HG03442 (cell line): ENCODE results near the gene ABLIM1.

Experiments used
- ATAC-seq: cut with Tn5 transposase; IDR thresholded peaks from one replicate; pipeline ENCODE4 v1.9.1; 2021; ENCODE audit warnings: mild to moderate bottlenecking, moderate library complexity; ENCODE audit not compliant: unreplicated experiment

Gene ABLIM1

DNA sequence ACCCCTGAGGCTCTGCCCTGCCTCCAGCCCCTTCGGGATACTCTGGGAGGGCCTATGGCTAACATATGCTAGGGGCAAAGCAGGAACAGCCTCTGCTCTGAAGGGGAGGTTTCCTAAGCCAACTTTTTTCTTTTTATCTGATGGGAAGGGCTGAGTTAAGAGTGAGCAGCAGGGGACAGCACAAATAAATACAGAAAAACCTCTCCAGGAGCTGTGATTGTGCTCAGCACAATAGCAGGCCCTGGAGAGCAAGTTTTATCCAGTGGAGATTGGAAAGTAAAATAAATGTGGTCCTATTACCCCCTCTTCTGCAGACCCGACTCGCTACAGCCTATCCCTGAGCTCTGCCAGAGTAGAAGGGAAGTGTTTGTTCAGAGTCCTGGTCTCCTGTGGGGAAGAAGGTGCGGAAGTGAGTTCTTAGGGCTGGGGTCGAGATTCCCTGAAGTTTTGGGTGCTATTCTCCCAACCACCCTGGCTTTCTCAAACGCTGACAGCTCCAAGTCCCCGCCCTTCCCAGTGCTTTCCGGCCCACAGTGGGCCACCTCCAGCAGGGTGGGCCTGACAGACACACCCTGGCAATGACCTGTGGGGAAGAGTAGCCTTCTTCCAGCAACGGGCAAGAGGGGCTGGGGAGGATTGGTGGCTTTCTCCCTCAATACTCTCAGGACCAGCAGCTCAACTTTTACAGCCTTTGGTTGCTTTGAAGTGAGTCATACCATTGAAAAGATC lies 230.8 kb downstream of the ABLIM1 start:
- ATAC-seq = no peak

DNA sequence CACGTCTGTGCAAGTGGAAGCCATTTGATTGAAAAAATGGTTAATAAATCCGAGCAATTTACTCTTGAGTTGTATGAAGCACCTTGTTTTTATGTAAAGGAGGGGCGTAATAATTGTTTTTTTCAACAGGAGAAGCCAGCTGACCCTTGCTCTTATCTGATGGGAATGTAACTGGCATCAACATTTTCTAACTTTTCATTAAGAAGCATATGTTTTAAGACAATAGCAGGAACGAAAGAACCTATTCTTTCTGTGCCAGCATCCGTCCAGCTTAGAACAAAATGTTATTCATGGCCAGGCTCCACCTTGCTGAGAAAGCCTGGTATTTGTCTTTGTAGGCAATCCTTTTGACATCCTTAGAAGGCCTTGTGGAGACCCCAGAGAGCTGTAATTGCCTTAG lies 231.6 kb downstream of the ABLIM1 start:
- no peak for ATAC-seq

DNA sequence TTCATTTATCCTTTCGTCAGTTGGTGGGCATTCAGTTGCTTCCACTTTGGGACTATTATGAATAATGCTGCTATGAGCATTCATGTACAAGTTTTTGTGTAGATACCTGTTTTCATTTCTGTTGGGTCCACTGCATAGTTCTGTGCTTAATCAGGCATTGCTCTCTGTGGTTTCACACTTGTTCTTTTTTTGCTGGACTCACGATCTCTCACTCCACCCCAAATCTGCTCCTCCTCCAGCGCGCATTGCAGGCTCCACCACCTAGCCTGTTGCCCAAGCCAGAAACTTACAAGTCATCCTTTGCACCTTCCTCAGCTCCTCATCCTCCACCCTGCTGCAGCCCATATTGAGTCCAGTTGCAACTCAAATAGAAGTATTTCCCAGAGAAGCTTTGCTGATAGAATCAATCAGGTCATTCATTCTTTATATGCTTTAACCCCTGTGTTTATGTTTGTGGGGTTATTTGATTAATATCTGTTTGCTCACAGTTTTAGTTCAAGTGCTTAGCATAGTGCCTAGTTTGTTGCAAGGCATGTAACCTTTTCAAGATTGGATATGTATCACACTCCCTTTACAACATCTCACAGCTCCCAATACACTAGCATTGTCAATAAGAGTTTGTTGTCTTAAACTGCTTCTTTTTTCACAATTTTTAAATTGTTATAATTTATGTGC lies 237.1 kb downstream of the ABLIM1 start:
- ATAC-seq = no peak

DNA sequence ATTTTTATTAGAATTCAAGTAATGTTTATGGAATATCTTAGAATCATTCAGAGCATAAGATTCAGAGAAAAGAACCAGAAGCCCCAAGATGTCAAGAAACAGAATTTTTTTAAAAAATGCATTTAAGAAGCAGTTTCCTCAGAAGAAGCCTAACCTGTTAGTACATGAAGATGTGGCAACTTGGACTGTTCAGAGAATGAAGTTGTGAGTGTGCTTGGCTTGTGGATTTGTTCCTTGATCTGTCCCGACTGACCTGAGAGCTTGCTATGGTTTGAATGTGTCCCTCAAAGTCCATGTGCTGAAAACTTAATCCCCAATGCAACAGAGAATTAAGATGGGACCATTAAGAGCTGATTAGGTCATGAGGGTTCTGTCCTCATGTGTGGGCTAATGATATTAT lies 240.0 kb downstream of the ABLIM1 start:
- no peak for ATAC-seq

DNA sequence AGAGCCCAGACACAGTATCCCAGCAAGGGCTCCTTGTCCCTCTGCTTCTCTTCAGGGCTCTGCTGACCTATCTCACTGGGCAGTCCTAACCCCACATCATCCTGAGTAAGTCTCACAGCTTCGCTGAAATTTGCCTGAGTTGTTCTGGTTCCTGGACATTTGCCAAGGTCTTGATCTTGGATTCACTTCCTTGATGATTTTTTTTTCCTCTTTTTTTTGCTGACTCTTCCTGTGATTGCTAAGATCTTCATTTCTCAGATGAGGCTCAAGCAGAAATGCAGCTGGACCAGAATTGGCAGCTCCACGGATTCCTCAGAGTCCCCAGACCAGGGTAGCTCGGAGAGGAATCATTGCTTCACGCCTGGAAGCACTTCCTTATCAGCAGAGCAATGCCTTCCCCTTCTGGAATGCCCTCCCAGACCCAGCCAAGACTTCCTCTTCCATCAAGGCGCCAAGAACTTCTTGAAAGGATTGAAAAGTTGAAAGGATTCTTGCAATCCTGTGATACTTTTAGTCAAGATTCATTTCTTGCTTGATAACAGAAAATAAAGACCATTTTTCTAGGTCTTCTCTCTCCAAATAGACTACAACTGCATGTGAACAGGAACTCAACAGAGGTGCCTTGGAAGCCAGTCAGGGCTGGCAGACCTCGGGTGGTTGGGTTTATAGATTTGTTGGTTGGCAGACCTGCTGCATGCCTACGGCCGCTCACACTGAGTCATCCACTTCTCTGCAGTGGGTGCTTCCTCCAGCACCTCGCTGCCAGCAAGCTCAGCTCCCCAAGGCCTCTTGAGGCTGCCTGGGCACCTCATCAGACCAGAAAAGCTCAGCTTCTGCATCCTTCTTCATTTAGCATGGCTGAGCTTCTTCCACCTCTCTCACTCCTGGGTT lies 244.9 kb downstream of the ABLIM1 start:
- no peak for ATAC-seq

DNA sequence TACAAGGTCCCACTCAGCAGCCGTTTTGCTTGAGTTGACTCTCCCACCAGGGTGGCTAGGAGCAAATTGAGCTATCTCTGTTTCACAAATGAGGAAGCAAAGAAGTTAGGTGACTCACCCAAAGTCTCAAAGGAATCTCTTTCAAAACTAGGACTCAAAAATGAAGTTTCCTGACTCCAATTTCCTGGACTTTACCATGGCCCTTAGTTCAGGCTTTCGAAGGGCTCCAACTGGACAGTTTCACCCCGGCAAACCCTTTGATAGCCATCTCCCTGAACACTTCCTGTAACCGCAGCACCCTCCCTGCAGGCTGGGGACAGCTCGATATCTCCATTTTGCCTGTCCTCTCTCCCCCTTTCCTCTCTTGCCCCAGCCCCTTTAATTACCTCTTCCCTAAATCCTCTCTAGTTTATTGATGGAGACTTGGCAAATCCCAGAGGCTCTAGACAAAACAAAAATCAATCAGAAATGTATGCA lies 249.1 kb downstream of the ABLIM1 start:
- no peak for ATAC-seq

DNA sequence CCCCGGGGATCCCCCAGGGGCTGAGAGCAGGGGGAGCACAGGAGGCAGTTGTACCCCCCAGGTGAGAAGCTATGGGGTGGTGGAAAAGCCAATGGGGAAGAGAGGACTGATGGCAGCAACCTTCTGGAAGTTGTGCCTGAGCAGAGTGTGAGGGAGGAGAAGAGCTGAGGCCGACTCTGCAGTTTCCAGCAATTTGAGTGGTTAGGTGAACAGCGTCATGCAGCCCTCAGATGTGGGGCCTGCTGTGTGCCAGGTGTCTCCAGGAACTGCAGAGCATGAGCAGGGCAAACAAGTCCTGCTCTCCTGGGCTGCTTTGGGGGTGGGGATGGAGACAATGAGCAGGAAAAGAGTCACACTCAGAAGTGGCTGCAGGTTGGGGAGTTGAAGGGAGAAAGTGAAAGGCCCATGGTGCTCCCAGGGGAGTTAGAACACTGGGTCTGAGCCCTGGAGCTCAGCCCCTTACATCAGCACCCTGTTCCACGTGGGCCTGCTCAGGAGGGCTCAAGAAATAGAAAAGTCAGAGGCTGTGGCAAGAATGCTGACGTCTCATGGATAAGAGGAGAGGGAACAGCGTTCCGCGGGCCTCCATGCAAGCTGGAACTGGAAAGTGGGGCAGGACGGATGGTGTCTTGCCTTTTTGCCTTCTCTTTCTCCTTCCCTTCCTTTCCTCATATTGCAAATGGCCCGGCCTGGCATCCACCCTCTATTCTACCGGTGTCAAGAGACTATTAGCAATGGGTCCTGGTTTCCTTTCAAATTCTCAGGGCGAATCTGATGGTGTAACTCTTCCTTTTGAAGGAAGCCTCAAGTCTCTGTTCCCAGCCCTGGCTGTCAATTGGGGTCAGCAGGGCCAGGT lies 249.7 kb downstream of the ABLIM1 start:
- ATAC-seq = no peak

DNA sequence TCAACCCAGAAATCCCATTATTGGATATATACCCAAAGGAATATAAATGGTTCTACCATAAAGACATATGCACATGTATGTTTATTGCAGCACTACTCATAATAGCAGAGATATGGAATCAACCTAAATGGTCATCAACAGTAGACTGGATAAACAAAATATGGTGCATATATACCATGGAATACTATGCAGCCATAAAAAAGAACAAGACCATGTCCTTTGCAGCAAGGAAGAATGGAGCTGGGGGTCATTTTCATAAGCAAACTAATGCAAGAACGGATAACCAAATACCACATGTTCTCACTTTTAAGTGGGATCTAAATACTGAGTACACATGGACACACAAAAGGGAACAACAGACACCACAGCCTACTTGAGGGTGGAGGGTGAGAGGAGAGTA lies 251.6 kb downstream of the ABLIM1 start:
- no peak for ATAC-seq

DNA sequence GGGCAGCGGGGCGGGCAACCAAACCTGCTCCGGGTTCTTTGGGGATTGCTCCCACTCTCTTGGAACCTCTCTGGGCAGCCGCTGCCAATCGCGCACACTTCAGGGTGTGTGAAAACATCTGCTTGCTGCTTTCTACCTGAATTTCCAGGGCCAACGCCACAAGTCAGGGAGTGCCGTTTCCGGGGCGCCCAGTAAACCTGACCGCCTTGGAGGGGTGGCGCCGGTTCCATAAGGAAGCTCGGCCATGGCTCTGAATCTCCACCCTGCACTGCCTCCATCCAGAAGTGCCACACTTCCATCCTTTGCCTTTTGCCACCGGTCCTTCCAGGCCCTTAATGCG lies 253.1 kb downstream of the ABLIM1 start:
- ATAC-seq = no peak

DNA sequence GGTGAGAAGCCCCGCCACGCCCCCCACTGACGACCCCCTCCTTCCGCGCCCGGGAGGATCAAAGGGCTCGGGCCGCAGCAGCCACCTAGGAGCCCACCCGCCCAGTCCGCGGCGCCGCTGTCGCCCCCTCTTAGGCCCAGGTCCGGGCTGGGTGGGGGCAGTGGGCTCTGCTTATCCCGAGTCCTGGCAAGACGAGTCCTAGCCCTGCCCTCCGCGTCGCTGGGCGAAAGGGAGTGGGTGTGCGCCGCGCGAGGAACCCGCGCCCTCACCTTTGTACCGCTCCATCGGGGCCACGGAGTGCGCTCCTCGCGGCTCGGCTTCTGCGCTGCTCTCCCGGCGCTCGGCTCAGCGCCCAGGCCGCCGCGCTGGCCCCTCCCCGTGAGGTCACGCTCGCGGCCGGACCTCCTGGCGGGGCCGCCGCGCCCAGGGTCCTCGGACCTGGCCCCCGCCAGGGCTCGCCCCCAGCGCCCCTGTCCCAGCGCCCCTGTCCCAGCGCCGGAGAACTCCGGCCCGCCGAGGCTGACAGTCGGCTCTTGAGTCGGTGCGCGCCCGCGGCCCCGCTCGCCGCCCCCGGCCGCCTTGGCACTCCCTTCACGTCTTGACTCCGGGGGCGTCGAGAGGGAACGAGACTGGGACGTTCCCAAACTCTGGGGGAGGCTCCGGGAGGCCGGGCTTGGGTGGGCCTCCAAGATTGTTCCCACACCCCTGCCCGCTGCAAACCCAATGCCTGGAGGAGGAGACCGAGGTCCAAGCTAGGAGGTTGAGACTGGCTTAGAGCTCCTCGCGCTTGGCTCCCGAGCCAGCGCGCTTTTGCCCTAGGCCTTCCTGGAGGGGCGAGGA lies 253.7 kb downstream of the ABLIM1 start, which contains the start of gene AFAP1L2:
Gene AFAP1L2 (minus strand): TSS at position 332 of the 840 bp plus-strand sequence. CDS start 47 bp downstream, at position 285.
- ATAC-seq = peak; percentile 41

DNA sequence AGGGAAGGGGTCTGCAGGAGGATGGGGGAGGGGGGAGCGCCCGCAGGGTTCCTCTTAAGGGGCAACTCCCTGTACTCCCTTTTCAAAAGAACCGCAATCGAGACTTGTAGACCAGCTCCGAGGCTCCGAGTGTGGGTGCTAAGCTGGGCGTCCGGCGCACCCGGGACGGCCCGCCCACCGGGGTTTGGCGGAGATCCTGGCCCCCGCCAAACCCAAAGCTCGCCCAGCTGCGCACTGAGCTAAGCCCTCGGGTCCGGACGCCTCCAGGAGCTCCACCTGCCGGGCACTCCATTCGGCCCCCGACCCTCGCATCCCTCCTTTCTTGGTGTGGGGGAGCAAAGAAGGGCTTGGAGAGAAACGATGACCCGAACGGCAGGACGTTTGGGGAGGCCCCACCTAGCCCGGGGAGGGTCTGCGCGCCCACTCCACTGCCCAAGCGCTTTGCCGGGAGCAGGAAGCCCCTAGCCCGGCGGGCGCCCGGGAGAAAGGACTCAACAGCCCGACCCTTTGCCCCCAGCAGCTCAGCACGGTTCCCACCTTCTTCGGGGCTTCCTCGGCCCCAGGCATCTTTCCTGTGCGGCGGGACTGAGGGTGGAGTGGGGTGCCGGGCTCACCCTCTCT lies 254.4 kb downstream of the ABLIM1 start:
- no peak for ATAC-seq

DNA sequence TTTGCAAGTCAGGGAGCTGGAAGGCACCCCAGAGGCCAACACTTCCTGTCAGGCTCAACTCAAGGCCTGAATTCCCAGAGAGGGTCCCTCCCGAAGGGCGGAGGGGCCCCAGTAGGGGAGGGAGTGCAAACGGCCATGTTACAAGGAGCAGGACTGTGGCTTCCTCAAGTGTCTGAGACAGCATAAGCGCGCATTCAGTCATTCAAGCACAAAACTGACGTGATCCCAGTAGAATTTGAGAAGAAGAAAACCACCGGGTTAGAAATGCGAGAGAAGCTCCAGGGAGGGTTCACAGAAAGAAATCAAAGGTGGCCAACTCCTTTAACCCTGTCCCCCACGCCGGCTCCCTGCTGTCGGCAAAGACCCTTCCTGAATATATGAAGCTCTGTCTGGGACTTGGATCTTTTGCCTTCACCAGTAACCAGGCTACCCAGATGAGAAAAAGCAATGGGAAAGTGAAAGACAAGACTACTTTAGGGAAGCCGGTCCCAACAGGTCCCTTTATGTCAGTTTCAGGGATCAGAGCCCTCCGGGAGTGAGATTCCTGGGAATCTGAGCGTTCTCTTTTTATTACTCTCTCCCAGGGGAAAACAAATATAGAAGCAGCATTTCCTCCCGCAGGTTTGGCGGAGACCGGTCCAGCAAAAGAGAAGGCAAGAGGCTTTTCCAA lies 255.1 kb downstream of the ABLIM1 start:
- ATAC-seq = no peak

DNA sequence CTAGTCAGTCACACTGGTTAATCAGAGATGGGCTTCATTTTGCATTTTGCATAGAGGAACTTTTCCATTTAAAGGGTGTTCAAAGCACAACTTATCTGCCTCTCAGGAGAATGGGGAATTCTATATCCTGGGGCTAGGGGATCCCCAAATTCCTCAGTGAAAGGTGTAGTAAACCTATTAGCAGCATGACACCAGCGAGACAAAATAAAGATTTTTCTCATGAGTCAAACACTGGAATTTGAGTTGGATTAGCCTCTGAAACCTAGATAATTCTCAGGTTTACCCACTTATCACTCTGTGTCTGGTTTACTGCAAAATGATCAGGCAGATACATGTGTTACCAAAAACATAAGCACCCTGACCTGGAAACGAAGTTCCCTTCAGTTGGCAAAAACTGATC lies 255.8 kb downstream of the ABLIM1 start:
- ATAC-seq = no peak

DNA sequence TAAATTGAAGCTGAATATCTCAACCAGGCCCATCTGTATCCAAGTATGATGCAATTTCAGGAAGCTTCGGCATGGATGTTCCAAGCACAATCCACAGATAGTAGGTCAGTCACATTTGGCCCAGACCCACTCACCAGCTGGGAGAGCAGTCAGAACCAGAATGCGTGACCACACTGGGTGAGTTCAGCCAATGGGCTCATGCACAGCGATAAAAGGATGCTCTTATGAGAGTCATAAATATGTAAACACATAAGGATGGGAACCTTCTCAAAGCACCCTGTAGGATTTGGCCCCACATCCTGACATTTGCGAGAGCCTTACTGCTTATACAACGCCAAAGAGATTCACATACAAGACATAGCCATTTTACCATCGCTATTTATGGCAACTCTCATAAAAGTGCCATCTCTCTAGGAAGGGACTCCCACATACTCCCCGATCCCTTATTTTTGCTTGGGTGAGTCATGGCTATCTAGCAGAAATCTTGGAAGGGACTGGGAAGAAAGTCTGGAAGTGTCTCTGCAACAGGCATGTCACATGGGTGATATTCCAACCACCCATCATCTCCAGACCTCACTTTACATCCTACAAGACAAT lies 256.8 kb downstream of the ABLIM1 start:
- ATAC-seq = no peak

DNA sequence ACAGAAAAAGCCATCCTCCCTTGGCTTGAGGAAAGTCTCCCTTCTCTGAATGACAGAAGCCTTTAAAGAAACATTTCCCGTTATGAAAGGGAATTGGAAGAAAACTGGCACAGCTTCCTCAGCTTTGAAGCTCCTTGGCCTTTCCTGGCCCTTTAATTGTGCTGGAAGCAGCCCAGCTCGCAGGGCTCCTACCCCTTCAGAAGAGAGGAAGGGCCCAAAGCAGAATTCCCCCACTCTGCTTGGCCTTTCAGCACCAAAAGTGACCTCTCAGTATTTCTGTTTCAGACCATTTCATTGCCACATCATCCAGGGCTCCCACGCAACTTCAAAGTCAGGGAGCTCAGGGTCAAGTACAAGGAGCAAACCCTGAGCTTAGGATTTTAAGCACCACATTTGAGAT lies 258.0 kb downstream of the ABLIM1 start:
- ATAC-seq = no peak

DNA sequence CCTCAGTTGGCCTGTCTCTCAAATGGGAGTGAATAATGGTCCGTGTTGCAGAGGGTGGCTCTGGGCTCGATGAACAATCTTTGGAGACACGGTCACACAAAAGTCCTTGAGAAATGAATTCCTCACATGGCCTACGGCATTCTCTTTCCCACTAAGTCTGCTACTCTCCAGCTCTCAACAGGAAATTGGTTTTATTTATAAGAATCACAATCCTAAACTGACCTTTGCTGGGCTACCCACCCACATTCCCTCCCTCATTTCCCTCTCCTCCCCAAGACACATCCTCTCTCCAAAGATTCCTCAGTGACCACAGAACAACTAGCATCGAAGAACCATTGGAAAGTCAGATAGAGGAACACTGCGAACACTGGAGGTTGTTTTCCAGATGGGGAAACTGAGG lies 258.5 kb downstream of the ABLIM1 start:
- no peak for ATAC-seq

DNA sequence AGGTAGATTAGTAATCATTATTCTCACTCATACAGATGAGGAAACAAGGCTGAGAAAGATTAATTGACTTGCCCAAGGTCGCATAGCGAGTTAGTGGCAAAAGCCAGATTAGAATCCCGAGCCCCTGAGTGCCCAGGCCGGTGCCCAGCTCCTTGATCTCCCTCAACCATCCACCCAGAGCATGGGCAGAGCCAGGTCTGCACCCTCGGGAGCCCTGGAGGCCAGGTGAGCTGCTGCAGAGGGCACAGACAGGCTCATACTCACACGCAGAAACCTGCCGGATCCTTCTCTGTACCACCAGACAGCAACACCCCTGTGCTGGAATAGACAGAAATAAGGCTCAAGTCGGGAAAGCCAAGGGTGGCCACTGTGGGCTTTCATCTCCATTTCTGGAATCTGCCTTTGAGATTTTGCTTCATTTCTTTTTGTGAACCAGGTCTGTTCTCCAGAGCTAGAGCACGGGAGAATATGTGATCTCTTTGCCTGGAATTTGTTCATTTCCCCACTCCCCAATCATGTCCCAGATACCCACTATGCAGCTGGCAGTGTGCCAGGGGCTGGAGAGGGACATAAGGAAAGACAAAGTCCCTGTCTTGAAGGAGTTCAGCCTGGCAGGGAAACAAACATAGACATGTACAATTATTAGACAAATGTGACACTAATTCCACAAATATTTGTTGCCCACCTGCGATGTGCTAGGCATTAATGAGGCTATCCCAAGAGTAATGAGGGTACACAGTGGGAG lies 259.3 kb downstream of the ABLIM1 start:
- ATAC-seq = no peak
